H1 (cell line): Measurements from ENCODE around the gene ERO1A. TPM values are rescaled to one million over a fixed set of nuclear protein-coding genes. Genes with fewer than 3 reads are reported as not detected.

Source experiments
- CTCF ChIA-PET: fragments of 300-600 bp; sonication (Branson Sonifier 250); formaldehyde crosslinking; loops from one replicate; lab custom pipeline; 2021; ENCODE audit not compliant: partially characterized antibody; lab: Charles Lee
- POLR2A ChIA-PET: fragments of 300-600 bp; sonication (Branson Sonifier 250); formaldehyde crosslinking; loops from one replicate; lab custom pipeline; 2021; ENCODE audit warnings: inconsistent platforms; ENCODE audit not compliant: partially characterized antibody; lab: Charles Lee
- DNase-seq, 2 experiments: peaks; one replicate each; pipeline versions ENCODE4 v3.0.0 to v3.0.0-alpha.2; 2010 to 2022; ENCODE audit warnings: low spot score in 2 of 2, low read depth in 1 of 2, mixed read lengths in 1 of 2
- FAIRE-seq: peaks from 2 replicates; lab custom pipeline; 2011; peaks lifted over from hg19 to GRCh38; lab: Jason Lieb, UNC
- H2AFZ ChIP-seq: 2 replicates; pipeline ENCODE4 v1.8.1; 2012; ENCODE audit warnings: low read length, inconsistent platforms
- H2AK5ac ChIP-seq: 2 replicates; pipeline ENCODE4 v1.6.1; 2013; ENCODE audit warnings: low read depth, low read length
- H2BK120ac ChIP-seq: replicated peaks from 2 replicates; pipeline ENCODE3; 2013; ENCODE audit warnings: low read depth, low read length, inconsistent platforms
- H2BK12ac ChIP-seq: 2 replicates; pipeline ENCODE4 v1.6.1; 2013; ENCODE audit warnings: low read depth, low read length
- H2BK15ac ChIP-seq: 2 replicates; pipeline ENCODE4 v1.6.1; 2013; ENCODE audit warnings: low read length
- H2BK20ac ChIP-seq: 2 replicates; pipeline ENCODE4 v1.6.1; 2013; ENCODE audit warnings: low read length
- H2BK5ac ChIP-seq: 2 replicates; pipeline ENCODE4 v1.6.1; 2013; ENCODE audit warnings: low read depth, low read length
- H3K14ac ChIP-seq: 2 replicates; pipeline ENCODE4 v1.6.1; 2013; ENCODE audit warnings: inconsistent platforms; ENCODE audit not compliant: insufficient read length
- H3K18ac ChIP-seq: 2 replicates; pipeline ENCODE4 v1.6.1; 2013; ENCODE audit warnings: low read length; ENCODE audit errors: extremely low read depth
- H3K23ac ChIP-seq: 2 replicates; pipeline ENCODE4 v1.6.1; 2013; ENCODE audit warnings: inconsistent platforms; ENCODE audit not compliant: insufficient read length
- H3K23me2 ChIP-seq: 2 replicates; pipeline ENCODE4 v1.6.1; 2013; ENCODE audit warnings: low read depth, low read length
- H3K27ac ChIP-seq: 2 replicates; pipeline ENCODE4 v1.6.1; 2011; ENCODE audit warnings: low read depth, low read length, inconsistent platforms
- H3K27me3 ChIP-seq, 4 experiments: replicated peaks in 1 of 4; 1 replicate in 1 of 4; 2 replicates in 3 of 4; pipeline versions ENCODE4 v1.6.1 to v1.8.1; 2011 to 2013; ENCODE audit warnings: low read length in 3 of 4, mild to moderate bottlenecking in 3 of 4, inconsistent platforms in 2 of 4, mixed read lengths in 2 of 4, moderate library complexity in 1 of 4; ENCODE audit not compliant: control insufficient read depth in 3 of 4, insufficient read depth in 3 of 4; ENCODE audit errors: extremely low read depth in 1 of 4
- H3K36me3 ChIP-seq, 4 experiments: 2 replicates each; pipeline versions ENCODE4 v1.6.1 to v1.8.1; 2011 to 2013; ENCODE audit warnings: mild to moderate bottlenecking in 4 of 4, low read length in 3 of 4, moderate library complexity in 2 of 4, control low read depth in 1 of 4, inconsistent platforms in 1 of 4; ENCODE audit not compliant: insufficient read depth in 4 of 4, control insufficient read depth in 2 of 4
- H3K4ac ChIP-seq: replicated peaks from 2 replicates; pipeline ENCODE3; 2013; ENCODE audit warnings: low read length, low read depth, mixed read lengths, inconsistent platforms; ENCODE audit not compliant: insufficient read length
- H3K4me1 ChIP-seq, 4 experiments: replicated peaks in 1 of 4; 1 replicate in 1 of 4; 2 replicates in 3 of 4; pipeline versions ENCODE4 v1.6.1 to v1.8.1; 2011 to 2013; ENCODE audit warnings: low read length in 3 of 4, inconsistent platforms in 2 of 4, mixed read lengths in 1 of 4; ENCODE audit not compliant: insufficient read depth in 4 of 4, control insufficient read depth in 3 of 4
- H3K4me2 ChIP-seq, 2 experiments: 2 replicates each; pipeline versions ENCODE4 v1.6.1 to v1.8.1; 2011 to 2013; ENCODE audit warnings: low read depth in 2 of 2, low read length in 2 of 2, control low read depth in 1 of 2, inconsistent platforms in 1 of 2, mild to moderate bottlenecking in 1 of 2; ENCODE audit not compliant: insufficient read depth in 1 of 2
- H3K4me3 ChIP-seq, 4 experiments: fragments of 200-600, 300-600 bp in 1 of 4; sonication (generic), shearing (Covaris generic), sonication (Bioruptor Twin) in 1 of 4; 2 replicates each; pipeline versions ENCODE4 v1.5.1 to v1.8.1; 2011 to 2016; ENCODE audit warnings: low read length in 4 of 4, low read depth in 3 of 4, control low read depth in 2 of 4, inconsistent platforms in 2 of 4, mild to moderate bottlenecking in 2 of 4, mixed read lengths in 1 of 4, moderate library complexity in 1 of 4; ENCODE audit not compliant: insufficient read depth in 2 of 4; ENCODE audit errors: extremely low read depth in 1 of 4
- H3K56ac ChIP-seq: replicated peaks from 2 replicates; pipeline ENCODE3; 2013; ENCODE audit warnings: low read depth, mild to moderate bottlenecking, mixed read lengths, low read length, inconsistent platforms; ENCODE audit not compliant: insufficient read length
- H3K79me1 ChIP-seq: 2 replicates; pipeline ENCODE4 v1.6.1; 2013; ENCODE audit warnings: low read depth, low read length, control low read depth
- H3K79me2 ChIP-seq, 2 experiments: 2 replicates each; pipeline versions ENCODE4 v1.6.1 to v1.8.1; 2012 to 2013; ENCODE audit warnings: low read length in 2 of 2, mild to moderate bottlenecking in 2 of 2, inconsistent platforms in 1 of 2; ENCODE audit not compliant: insufficient read depth in 2 of 2, control insufficient read depth in 1 of 2
- H3K9ac ChIP-seq, 4 experiments: replicated peaks in 1 of 4; 1 replicate in 1 of 4; 2 replicates in 3 of 4; pipeline versions ENCODE4 v1.6.1 to v1.8.1; 2011 to 2013; ENCODE audit warnings: low read depth in 3 of 4, low read length in 3 of 4, control low read depth in 2 of 4, mild to moderate bottlenecking in 2 of 4, moderate library complexity in 2 of 4, inconsistent platforms in 1 of 4; ENCODE audit errors: extremely low read depth in 1 of 4
- H3K9me3 ChIP-seq, 2 experiments: 2 replicates each; pipeline versions ENCODE4 v1.6.1 to v1.8.1; 2012 to 2013; ENCODE audit warnings: mild to moderate bottlenecking in 2 of 2, moderate library complexity in 2 of 2, control low read depth in 1 of 2, inconsistent platforms in 1 of 2, low read depth in 1 of 2, low read length in 1 of 2, mixed read lengths in 1 of 2; ENCODE audit not compliant: insufficient read depth in 2 of 2
- H4K20me1 ChIP-seq, 2 experiments: replicated peaks in 1 of 2; 2 replicates each; pipeline versions ENCODE3 to v1.8.1; 2011 to 2013; ENCODE audit warnings: inconsistent platforms in 2 of 2, low read length in 2 of 2, mild to moderate bottlenecking in 1 of 2; ENCODE audit not compliant: insufficient read depth in 2 of 2, control insufficient read depth in 1 of 2
- H4K5ac ChIP-seq: 2 replicates; pipeline ENCODE4 v1.6.1; 2013; ENCODE audit warnings: low read length, low read depth, mixed read lengths, inconsistent platforms; ENCODE audit not compliant: insufficient read length
- H4K8ac ChIP-seq: 2 replicates; pipeline ENCODE4 v1.8.0; 2013; ENCODE audit warnings: mild to moderate bottlenecking, moderate library complexity, low read length, inconsistent platforms; ENCODE audit not compliant: insufficient read depth; ENCODE audit errors: extremely low read depth
- H4K91ac ChIP-seq: replicated peaks from 2 replicates; pipeline ENCODE3; 2013; ENCODE audit warnings: low read length, mixed read lengths, inconsistent platforms; ENCODE audit not compliant: insufficient read length
- ATF2 ChIP-seq: IDR thresholded peaks from 2 replicates; pipeline ENCODE4 v1.6.1; 2012; ENCODE audit warnings: low read length, inconsistent platforms
- CHD1 ChIP-seq: IDR thresholded peaks from 2 replicates; pipeline ENCODE4 v1.6.1; 2012; ENCODE audit warnings: low read depth, low read length, improper control_type of control experiment
- E2F6 ChIP-seq: IDR thresholded peaks from 2 replicates; pipeline ENCODE4 v1.6.1; 2012; ENCODE audit warnings: inconsistent platforms
- EZH2 ChIP-seq: fragments of 200-600 bp; sonication (generic); IDR thresholded peaks from 2 replicates; pipeline ENCODE4 v1.7.1; 2012; ENCODE audit warnings: low read depth, mild to moderate bottlenecking, moderate library complexity, low read length, inconsistent platforms; ENCODE audit not compliant: severe bottlenecking
- NANOG ChIP-seq: IDR thresholded peaks from 2 replicates; pipeline ENCODE4 v1.6.1; 2011; ENCODE audit warnings: low read length, low read depth, mild to moderate bottlenecking, inconsistent platforms; ENCODE audit not compliant: insufficient read depth, poor library complexity, severe bottlenecking
- PHF8 ChIP-seq: fragments of 200-600 bp; sonication (generic); conservative IDR thresholded peaks from 2 replicates; pipeline ENCODE4 v1.7.1; 2012; ENCODE audit warnings: low read depth, mild to moderate bottlenecking, inconsistent platforms, low read length, moderate library complexity
- SP1 ChIP-seq: IDR thresholded peaks from 2 replicates; pipeline ENCODE4 v1.6.1; 2011; ENCODE audit warnings: low read depth, low read length
- WGBS, 2 experiments: shearing (Covaris generic) in 1 of 2; methylation state at CpG; one replicate each; pipeline versions ENCODE4 v1.1.6 to v1.1.7; 2013 to 2015; ENCODE audit warnings: low lambda C conversion rate in 2 of 2, mixed read lengths in 2 of 2, inconsistent platforms in 1 of 2, low coverage in 1 of 2, missing lambda C conversion rate in 1 of 2; ENCODE audit not compliant: insufficient replicate concordance in 2 of 2, insufficient coverage in 1 of 2, insufficient read length in 1 of 2; ENCODE audit errors: extremely low coverage in 1 of 2, missing lambda C conversion rate in 1 of 2; 5-methylcytosine and 5-hydroxymethylcytosine counted together
- polyA plus RNA-seq, 7 experiments: library from polyadenylated mRNA; depleted of rRNA in 3 of 7; stranded (reverse) in 5 of 7; unstranded in 2 of 7; fragments of >200 nt in 5 of 7; fragments of 200-250 nt in 2 of 7; gene quantifications; 1 replicate in 5 of 7; 2 replicates in 1 of 7; 4 replicates in 1 of 7; pipeline versions ENCODE4 v1.2.1 to v1.2.3, GENCODE V29; 2011 to 2013; ENCODE audit warnings: missing spikeins in 2 of 7, mixed read lengths in 2 of 7
- total RNA-seq: library from RNA; stranded (reverse); fragmentation: NEBNext Ultra II Directional; extraction: Animal tissue kit (Norgen Biotek cat#: 25700); gene quantifications from 2 replicates; pipeline ENCODE4 v1.2.1, GENCODE V29; 2021

Gene ERO1A
- total and polyA plus RNA-seq, 2 of the 8 experiments (the other 6 are each of a cell fraction or from before 2014, with no cell fraction given): 15.7 to 42.0 TPM

- H4K91ac ChIP-seq: no peak overlapping the region
- TF ChIP-seq SP1: no peak
- no peak for TF ChIP-seq NANOG
- no peak for TF ChIP-seq ATF2
- TF ChIP-seq E2F6: no peak
- TF ChIP-seq EZH2: no peak
- TF ChIP-seq PHF8: no peak
- TF ChIP-seq CHD1: no peak
- no peak overlapping the region for H3K56ac ChIP-seq
- peaks cover 6% of the 10 kb centered on the region; the same call in 1 of the 2 replicates for H3K23me2 ChIP-seq
- no peak overlapping the region for H2BK12ac ChIP-seq
- DNase-seq (no peak), FAIRE-seq (no peak)
- peaks cover 0 to 3% (median 0%) of the 10 kb centered on the region in 4 experiments; a peak in 2 of 7 replicates for H3K4me1 ChIP-seq
- WGBS, 2 experiments: 89% methylated on average over 5 of the region's 5 CpGs; no CpG with 5 or more reads in 1 of the 2 experiments
- H4K8ac ChIP-seq: no peak overlapping the region
- H3K18ac ChIP-seq: no peak overlapping the region
- H3K23ac ChIP-seq: no peak overlapping the region
- H3K79me1 ChIP-seq: no peaks in the 10 kb centered on the region
- ChIA-PET CTCF (no interaction called here), POLR2A (interaction anchor here (1.6 kb wide), 1 partner anchor 15 kb away, joined by 6 read pairs; the partner anchor contains the start of gene PSMC6)
- no peak overlapping the region for H3K14ac ChIP-seq
- no peak overlapping the region for H2BK20ac ChIP-seq
- H4K20me1 ChIP-seq: peaks cover 3 to 11% of the 10 kb centered on the region in 2 experiments
- no peaks in the 10 kb centered on the region for H3K36me3 ChIP-seq
- no peak overlapping the region for H3K4me2 ChIP-seq
- no peak overlapping the region for H3K4ac ChIP-seq
- peaks cover 0 to 63% of the 10 kb centered on the region in 2 experiments; a peak in 2 of 4 replicates for H3K79me2 ChIP-seq
- H3K9me3 ChIP-seq: no peaks in the 10 kb centered on the region
- H4K5ac ChIP-seq: no peak overlapping the region
- H3K27ac ChIP-seq: no peak overlapping the region
- no peak overlapping the region for H3K9ac ChIP-seq
- H3K4me3 ChIP-seq: no peak overlapping the region
- no peak overlapping the region for H2AFZ ChIP-seq
- H2AK5ac ChIP-seq: no peak overlapping the region; the same call in 1 of the 2 replicates
- H2BK5ac ChIP-seq: no peak overlapping the region
- H2BK120ac ChIP-seq: no peak overlapping the region
- no peaks in the 10 kb centered on the region for H3K27me3 ChIP-seq
- no peak overlapping the region for H2BK15ac ChIP-seq
These were observed 3.0 kb downstream of the ERO1A start for GRCh38 chr14:52692248-52692962.
